ENCODE data around the gene ERI3. TPM values are rescaled to one million over a fixed set of nuclear protein-coding genes. Genes with fewer than 3 reads are reported as not detected.

The ERI3 gene
- total and polyA plus RNA-seq, 9 of the 15 experiments (the other 6 are each of a cell fraction or from before 2014, with no cell fraction given): 47.8 to 93.4 (median 67.2) TPM

DNA sequence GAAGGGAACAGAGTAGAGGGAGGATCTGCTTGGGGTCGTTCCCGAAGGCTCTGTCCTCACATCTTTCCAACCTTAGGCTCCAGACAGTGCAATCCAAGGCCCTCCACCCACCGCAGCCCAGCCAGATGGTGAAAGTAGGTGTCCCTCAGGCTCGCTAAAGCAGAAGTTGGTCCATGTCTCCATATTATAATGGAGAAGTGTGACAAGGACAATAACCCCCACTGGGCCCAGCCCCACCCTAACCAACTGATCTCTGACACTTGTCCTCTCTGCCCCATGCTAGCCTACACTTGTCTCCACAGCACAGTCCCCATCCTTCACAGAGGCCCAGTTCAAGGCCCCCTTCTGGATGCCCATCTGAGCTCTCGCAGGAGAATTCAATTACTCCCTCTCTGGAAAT is 93.1 kb downstream of the ERI3 start (continued):
- TF ChIP-seq, protein P1, sequence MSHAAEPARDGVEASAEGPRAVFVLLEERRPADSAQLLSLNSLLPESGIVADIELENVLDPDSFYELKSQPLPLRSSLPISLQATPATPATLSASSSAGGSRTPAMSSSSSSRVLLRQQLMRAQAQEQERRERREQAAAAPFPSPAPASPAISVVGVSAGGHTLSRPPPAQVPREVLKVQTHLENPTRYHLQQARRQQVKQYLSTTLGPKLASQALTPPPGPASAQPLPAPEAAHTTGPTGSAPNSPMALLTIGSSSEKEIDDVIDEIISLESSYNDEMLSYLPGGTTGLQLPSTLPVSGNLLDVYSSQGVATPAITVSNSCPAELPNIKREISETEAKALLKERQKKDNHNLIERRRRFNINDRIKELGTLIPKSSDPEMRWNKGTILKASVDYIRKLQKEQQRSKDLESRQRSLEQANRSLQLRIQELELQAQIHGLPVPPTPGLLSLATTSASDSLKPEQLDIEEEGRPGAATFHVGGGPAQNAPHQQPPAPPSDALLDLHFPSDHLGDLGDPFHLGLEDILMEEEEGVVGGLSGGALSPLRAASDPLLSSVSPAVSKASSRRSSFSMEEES (CRISPR knock-in tag; IDR thresholded peaks at IDR 0.05): no peak
- TF ChIP-seq ZEB2 (IDR thresholded peaks at IDR 0.05) (no peak), RBM25 (IDR thresholded peaks at IDR 0.05; ENCODE audit: low read depth, low read length, severe bottlenecking) (no peak), ZNF217 (CRISPR knock-in tag; IDR thresholded peaks at IDR 0.05) (no peak), ZNF778 (CRISPR knock-in tag; IDR thresholded peaks at IDR 0.05) (no peak), FOXP1 (CRISPR knock-in tag; IDR thresholded peaks at IDR 0.05) (no peak)

DNA sequence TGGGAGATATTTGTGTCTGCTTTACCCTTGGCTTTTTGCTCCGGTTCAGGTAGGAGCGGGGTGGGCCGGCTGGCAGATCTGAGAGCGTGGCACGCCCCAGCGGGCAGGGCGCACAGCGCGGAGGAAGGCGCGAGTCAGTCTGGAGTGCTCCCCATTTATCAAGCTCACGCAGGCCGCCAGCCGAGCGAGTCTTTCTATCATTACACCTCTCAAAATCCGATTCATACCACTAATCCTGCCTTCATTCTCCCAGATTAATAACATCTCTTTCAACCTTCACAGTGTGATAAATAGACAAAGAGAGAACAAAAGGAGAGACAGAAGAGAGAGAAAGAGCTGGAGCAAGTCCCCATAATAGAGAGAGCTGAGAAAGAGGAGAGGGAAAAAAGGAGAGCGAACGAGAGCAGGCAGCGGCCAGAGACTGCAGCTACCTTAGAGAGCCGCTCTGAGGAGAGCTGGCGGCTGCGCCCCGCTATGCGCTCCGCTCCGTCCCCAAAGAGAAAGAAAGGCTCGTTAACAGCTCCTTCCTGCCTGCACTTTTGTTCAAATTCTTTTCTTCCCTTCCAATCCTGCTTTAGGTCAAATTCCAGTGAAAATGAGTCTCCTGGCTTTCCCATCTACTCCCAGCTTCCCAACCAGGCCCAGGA is 93.8 kb downstream of the ERI3 start:
- POLR2A ChIA-PET: interaction anchor here (0.6 to 1.3 kb wide), 5 partner anchors 9 to 61 kb away, joined by 3 read pairs; no protein-coding TSS in a partner anchor
- TF ChIP-seq GABPA (tag; conservative IDR thresholded peaks at IDR 0.05; ENCODE audit: low read depth) (no peak), RFX5 (IDR thresholded peaks at IDR 0.05; ENCODE audit: low read depth, low read length) (no peak), ZNF785 (CRISPR knock-in tag; IDR thresholded peaks at IDR 0.05) (no peak), LEF1 (IDR thresholded peaks at IDR 0.05) (no peak), SMARCA4 (IDR thresholded peaks at IDR 0.05) (no peak), PTTG1 (tag; IDR thresholded peaks at IDR 0.05; ENCODE audit: low read depth) (no peak), HNRNPL (IDR thresholded peaks at IDR 0.05; ENCODE audit: low read depth, low read length) (no peak), SNIP1 (IDR thresholded peaks at IDR 0.05; ENCODE audit: low read depth) (no peak), TAF7 (tag; IDR thresholded peaks at IDR 0.05) (no peak), HNRNPH1 (optimal IDR thresholded peaks at IDR 0.05; ENCODE audit: low read depth, low read length) (no peak), ZNF263 (CRISPR knock-in tag; IDR thresholded peaks at IDR 0.05; ENCODE audit: borderline replicate concordance) (no peak)
- TF ChIP-seq, protein P2, sequence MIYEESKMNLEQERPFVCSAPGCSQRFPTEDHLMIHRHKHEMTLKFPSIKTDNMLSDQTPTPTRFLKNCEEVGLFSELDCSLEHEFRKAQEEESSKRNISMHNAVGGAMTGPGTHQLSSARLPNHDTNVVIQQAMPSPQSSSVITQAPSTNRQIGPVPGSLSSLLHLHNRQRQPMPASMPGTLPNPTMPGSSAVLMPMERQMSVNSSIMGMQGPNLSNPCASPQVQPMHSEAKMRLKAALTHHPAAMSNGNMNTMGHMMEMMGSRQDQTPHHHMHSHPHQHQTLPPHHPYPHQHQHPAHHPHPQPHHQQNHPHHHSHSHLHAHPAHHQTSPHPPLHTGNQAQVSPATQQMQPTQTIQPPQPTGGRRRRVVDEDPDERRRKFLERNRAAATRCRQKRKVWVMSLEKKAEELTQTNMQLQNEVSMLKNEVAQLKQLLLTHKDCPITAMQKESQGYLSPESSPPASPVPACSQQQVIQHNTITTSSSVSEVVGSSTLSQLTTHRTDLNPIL (CRISPR knock-in tag; IDR thresholded peaks at IDR 0.05): no peak

More for the DNA sequence above, 93.8 kb downstream of the ERI3 start:
- H3K4me2 ChIP-seq (ENCODE audit: insufficient read depth, low read length): no peak overlapping the region
- H3K4me3 ChIP-seq: no peak overlapping the region
- CTCF ChIA-PET (ENCODE audit: low intra/inter-chr PET ratio): no interaction called here
- H3K27ac ChIP-seq (ENCODE audit: extremely low read depth, low read depth, low read length): no peak overlapping the region
- H3K27me3 ChIP-seq (ENCODE audit: control insufficient read depth in 2 of 2, insufficient read depth in 2 of 2, low read length in 2 of 2): no peaks in the 10 kb centered on the region
- WGBS (ENCODE audit: insufficient coverage, low coverage, missing lambda C conversion rate): 89% methylated on average over 24 of the region's 27 CpGs
- intact Hi-C loops (cut with micrococcal nuclease): no loop called here
- peaks cover 5% of the 10 kb centered on the region; the same call in 2 of the 3 replicates for H3K36me3 ChIP-seq (ENCODE audit: control insufficient read depth, insufficient read depth, low read length)
- peaks cover 0 to 10% of the 10 kb centered on the region in 2 experiments; a peak in 3 of 5 replicates for H3K4me1 ChIP-seq (replicated peaks in 1 of 2; ENCODE audit: control insufficient read depth in 2 of 2, insufficient read depth in 2 of 2, low read length in 2 of 2)
- no peak for ATAC-seq
- no peaks in the 10 kb centered on the region for H3K79me2 ChIP-seq (ENCODE audit: control insufficient read depth, insufficient read depth, low read length)
- no peaks in the 10 kb centered on the region; the same call in 1 of the 2 replicates for H4K20me1 ChIP-seq (replicated peaks; ENCODE audit: control insufficient read depth, insufficient read depth, low read length)
- FAIRE-seq: no peak
- H3K9ac ChIP-seq (ENCODE audit: insufficient read depth in 1 of 2, low read depth in 2 of 2, low read length in 2 of 2): peak overlapping the region in 1 of 2 experiments; percentile 33; a peak in 2 of 4 replicates
- DNase-seq (ENCODE audit: extremely low read depth in 1 of 4, low spot score in 3 of 4): no peak
- BruUV-seq (replicated peaks): no TSS peak
- H2AFZ ChIP-seq (ENCODE audit: low read depth, low read length): no peak overlapping the region
- no peaks in the 10 kb centered on the region for H3K9me3 ChIP-seq (replicated peaks; ENCODE audit: control insufficient read depth, insufficient read depth, low read depth, low read length)
- in situ Hi-C loops (cut with MboI): no loop called here
- H3K9me1 ChIP-seq (ENCODE audit: control insufficient read depth, insufficient read depth, low read length): no peaks in the 10 kb centered on the region
